Measurements from ENCODE around the gene PELI1. TPM values are rescaled to one million over a fixed set of nuclear protein-coding genes. Genes with fewer than 3 reads are reported as not detected.

The PELI1 gene
- total and polyA plus RNA-seq, 2 donors (not counting 3 experiments of a cell fraction or from before 2014, with no cell fraction given) = 14.2 to 30.9 TPM

DNA sequence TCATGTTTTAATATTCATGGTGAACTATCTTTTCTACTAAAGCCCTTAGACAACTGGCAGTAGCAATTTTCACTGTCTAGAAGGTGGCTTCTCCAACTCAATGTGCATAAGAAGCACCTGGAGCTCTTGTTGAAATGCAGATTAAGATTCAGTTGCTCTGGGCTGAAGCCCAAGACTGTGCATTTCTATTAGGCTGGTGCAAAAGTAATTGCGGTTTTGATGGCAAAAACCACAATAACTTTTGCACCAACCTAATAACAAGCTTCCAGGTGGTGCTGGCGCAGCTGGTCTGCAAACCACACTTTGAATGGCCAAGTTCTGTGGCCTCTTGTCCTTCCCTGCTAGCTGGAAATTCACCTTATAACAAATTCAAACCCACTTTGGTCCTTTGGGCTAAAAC lies 98.3 kb downstream of the PELI1 start:
- CTCF ChIA-PET = interaction anchor here (0.7 to 9.7 kb wide), 3 partner anchors 87 to 577 kb away, joined by 3 to 388 read pairs (median 3); no protein-coding TSS in a partner anchor
- Histone ChIP-seq H3K27me3 (ENCODE audit: control insufficient read depth in 2 of 2, insufficient read depth in 2 of 2, low read length in 2 of 2) (no peaks in the 10 kb centered on the region), H3K9me1 (replicated peaks; ENCODE audit: control insufficient read depth, extremely low read depth, insufficient read depth, low read length) (no peaks in the 10 kb centered on the region), H2AFZ (ENCODE audit: low read depth, low read length) (no peak overlapping the region), H3K79me2 (ENCODE audit: control insufficient read depth, insufficient read depth, low read length) (no peaks in the 10 kb centered on the region), H4K20me1 (replicated peaks; ENCODE audit: control insufficient read depth, extremely low read depth, insufficient read depth, low read length) (no peaks in the 10 kb centered on the region), H3K9ac (replicated peaks; ENCODE audit: extremely low read depth, insufficient read depth, low read length) (no peak overlapping the region), H3K4me3 (replicated peaks in 1 of 3; ENCODE audit: insufficient read depth in 1 of 3, low read depth in 1 of 3, low read length in 3 of 3) (no peak overlapping the region), H3K36me3 (ENCODE audit: control insufficient read depth in 2 of 2, extremely low read depth in 1 of 2, insufficient read depth in 2 of 2, low read length in 2 of 2) (no peaks in the 10 kb centered on the region), H3K4me2 (ENCODE audit: insufficient read depth, low read length) (no peak overlapping the region), H3K4me1 (ENCODE audit: control insufficient read depth, extremely low read depth, insufficient read depth, low read length) (peaks cover 3% of the 10 kb centered on the region), H3K9me3 (replicated peaks; ENCODE audit: control insufficient read depth, insufficient read depth, low read length) (no peaks in the 10 kb centered on the region), H3K27ac (ENCODE audit: insufficient read depth, low read depth, low read length) (no peak overlapping the region)
- POLR2A ChIA-PET = no interaction called here
- intact Hi-C loops (cut with micrococcal nuclease) (loop anchor here (5.0 to 10.0 kb wide), 2 partner anchors 479 to 826 kb away; partner anchors contain the start of gene AFTPH), dilution Hi-C loops (cut with MboI; ENCODE audit: extremely low pct_ligation_motif_present, low sequenced_read_pairs) (loop anchor here (25.0 kb wide), 1 partner anchor 266 kb away; no protein-coding TSS in a partner anchor)
- FAIRE-seq = no peak
- TF ChIP-seq, protein P1, sequence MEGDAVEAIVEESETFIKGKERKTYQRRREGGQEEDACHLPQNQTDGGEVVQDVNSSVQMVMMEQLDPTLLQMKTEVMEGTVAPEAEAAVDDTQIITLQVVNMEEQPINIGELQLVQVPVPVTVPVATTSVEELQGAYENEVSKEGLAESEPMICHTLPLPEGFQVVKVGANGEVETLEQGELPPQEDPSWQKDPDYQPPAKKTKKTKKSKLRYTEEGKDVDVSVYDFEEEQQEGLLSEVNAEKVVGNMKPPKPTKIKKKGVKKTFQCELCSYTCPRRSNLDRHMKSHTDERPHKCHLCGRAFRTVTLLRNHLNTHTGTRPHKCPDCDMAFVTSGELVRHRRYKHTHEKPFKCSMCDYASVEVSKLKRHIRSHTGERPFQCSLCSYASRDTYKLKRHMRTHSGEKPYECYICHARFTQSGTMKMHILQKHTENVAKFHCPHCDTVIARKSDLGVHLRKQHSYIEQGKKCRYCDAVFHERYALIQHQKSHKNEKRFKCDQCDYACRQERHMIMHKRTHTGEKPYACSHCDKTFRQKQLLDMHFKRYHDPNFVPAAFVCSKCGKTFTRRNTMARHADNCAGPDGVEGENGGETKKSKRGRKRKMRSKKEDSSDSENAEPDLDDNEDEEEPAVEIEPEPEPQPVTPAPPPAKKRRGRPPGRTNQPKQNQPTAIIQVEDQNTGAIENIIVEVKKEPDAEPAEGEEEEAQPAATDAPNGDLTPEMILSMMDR (IDR thresholded peaks at IDR 0.05; ENCODE audit: extremely low read depth in 1 of 2, insufficient read depth in 1 of 2, low read depth in 1 of 2, low read length in 2 of 2) = no peak
- TF ChIP-seq MAX (IDR thresholded peaks at IDR 0.05; ENCODE audit: insufficient read depth, insufficient read length) = no peak
- TF ChIP-seq MYC (IDR thresholded peaks at IDR 0.05; ENCODE audit: low read depth, low read length) = no peak
- no peak for TF ChIP-seq FOS (IDR thresholded peaks at IDR 0.05; ENCODE audit: borderline replicate concordance, insufficient read depth, low read length)
- no peak for TF ChIP-seq EZH2 (IDR thresholded peaks at IDR 0.05; ENCODE audit: borderline replicate concordance, low read depth, low read length, severe bottlenecking)
- TF ChIP-seq GATA2 (IDR thresholded peaks at IDR 0.05; ENCODE audit: insufficient read depth, insufficient read length, low read depth, low read length) = no peak
- no TSS peak for BruUV-seq (replicated peaks)
- DNase-seq (ENCODE audit: low read depth, low spot score) = no peak

Other genes starting within 250 kb of the PELI1 start
- gene VPS54, start 125.0 kb downstream of the PELI1 start, total RNA-seq = 17.6 and 17.7 TPM in 2 replicates
- gene VPS54, start 125.0 kb downstream of the PELI1 start, polyA plus RNA-seq = 4.3 and 6.3 TPM in 2 replicates